ENCODE results near the gene S100B. TPM values are rescaled to one million over a fixed set of nuclear protein-coding genes. Genes with fewer than 3 reads are reported as not detected.

The S100B gene
- total and polyA plus RNA-seq, 4 donors = 0.79 to 1.4 (median 1.1) TPM

DNA sequence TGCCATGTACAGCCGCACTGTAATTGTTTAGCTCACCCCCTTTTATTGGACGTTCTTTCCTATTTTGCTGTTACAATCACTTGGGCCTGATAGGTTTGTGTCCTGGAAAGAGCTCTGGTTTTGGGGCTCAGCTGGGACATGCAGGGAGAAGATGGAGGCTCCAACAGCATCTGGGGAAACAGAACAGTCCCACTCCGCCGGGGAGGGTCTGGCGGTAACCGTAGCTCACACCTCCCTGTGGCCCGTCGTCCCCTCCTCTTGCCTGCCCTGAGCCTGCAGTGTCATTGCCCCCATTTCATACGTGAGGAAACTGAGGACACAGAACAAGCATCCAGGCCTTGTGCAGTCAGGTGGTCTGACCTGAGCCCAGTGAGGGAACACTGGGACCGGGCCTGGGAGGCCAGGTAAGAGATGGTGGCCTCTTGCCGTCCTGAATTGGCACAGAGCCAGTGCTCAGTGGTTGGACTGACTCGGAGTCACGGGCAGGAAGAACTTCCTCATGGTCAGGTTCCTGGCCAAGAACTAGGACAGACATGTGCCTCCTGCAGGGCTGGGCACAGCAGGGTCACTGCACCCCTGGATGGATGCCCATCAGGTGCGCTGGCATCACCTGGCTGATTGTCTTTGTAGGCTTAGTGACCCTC is 41.8 kb downstream of the S100B start:
- H3K9ac ChIP-seq (ENCODE audit: low read depth in 1 of 2, low read length in 2 of 2) = no peak overlapping the region
- TF ChIP-seq YY1 (IDR thresholded peaks at IDR 0.05) = no peak
- TF ChIP-seq, protein P1, sequence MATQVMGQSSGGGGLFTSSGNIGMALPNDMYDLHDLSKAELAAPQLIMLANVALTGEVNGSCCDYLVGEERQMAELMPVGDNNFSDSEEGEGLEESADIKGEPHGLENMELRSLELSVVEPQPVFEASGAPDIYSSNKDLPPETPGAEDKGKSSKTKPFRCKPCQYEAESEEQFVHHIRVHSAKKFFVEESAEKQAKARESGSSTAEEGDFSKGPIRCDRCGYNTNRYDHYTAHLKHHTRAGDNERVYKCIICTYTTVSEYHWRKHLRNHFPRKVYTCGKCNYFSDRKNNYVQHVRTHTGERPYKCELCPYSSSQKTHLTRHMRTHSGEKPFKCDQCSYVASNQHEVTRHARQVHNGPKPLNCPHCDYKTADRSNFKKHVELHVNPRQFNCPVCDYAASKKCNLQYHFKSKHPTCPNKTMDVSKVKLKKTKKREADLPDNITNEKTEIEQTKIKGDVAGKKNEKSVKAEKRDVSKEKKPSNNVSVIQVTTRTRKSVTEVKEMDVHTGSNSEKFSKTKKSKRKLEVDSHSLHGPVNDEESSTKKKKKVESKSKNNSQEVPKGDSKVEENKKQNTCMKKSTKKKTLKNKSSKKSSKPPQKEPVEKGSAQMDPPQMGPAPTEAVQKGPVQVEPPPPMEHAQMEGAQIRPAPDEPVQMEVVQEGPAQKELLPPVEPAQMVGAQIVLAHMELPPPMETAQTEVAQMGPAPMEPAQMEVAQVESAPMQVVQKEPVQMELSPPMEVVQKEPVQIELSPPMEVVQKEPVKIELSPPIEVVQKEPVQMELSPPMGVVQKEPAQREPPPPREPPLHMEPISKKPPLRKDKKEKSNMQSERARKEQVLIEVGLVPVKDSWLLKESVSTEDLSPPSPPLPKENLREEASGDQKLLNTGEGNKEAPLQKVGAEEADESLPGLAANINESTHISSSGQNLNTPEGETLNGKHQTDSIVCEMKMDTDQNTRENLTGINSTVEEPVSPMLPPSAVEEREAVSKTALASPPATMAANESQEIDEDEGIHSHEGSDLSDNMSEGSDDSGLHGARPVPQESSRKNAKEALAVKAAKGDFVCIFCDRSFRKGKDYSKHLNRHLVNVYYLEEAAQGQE (IDR thresholded peaks at IDR 0.05) = no peak
- no peak overlapping the region for H3K27ac ChIP-seq (ENCODE audit: low read depth in 1 of 2, low read length in 2 of 2)
- no peak for DNase-seq (ENCODE audit: low spot score)
- peaks cover 4 to 72% (median 28%) of the 10 kb centered on the region in 4 donors for H3K36me3 ChIP-seq (ENCODE audit: control insufficient read depth in 4 of 4, insufficient read depth in 3 of 4, low read depth in 1 of 4, low read length in 3 of 4)
- no peak overlapping the region for H3K4me3 ChIP-seq (ENCODE audit: low read depth in 1 of 3, low read length in 3 of 3)
- no peaks in the 10 kb centered on the region for H3K4me1 ChIP-seq (ENCODE audit: control insufficient read depth in 4 of 4, insufficient read depth in 4 of 4, low read length in 3 of 4)
- no peaks in the 10 kb centered on the region for H3K27me3 ChIP-seq (ENCODE audit: control insufficient read depth in 4 of 4, insufficient read depth in 4 of 4, low read length in 3 of 4)
- 90% methylated on average over 14 of the region's 14 CpGs for WGBS
- no peaks in the 10 kb centered on the region for H3K9me3 ChIP-seq (ENCODE audit: control insufficient read depth in 4 of 4, low read length in 3 of 4)

- H3K36me3 ChIP-seq (ENCODE audit: control insufficient read depth in 4 of 4, insufficient read depth in 3 of 4, low read depth in 1 of 4, low read length in 3 of 4) = peaks cover 4 to 71% (median 29%) of the 10 kb centered on the region in 4 donors
- TF ChIP-seq, protein P2, sequence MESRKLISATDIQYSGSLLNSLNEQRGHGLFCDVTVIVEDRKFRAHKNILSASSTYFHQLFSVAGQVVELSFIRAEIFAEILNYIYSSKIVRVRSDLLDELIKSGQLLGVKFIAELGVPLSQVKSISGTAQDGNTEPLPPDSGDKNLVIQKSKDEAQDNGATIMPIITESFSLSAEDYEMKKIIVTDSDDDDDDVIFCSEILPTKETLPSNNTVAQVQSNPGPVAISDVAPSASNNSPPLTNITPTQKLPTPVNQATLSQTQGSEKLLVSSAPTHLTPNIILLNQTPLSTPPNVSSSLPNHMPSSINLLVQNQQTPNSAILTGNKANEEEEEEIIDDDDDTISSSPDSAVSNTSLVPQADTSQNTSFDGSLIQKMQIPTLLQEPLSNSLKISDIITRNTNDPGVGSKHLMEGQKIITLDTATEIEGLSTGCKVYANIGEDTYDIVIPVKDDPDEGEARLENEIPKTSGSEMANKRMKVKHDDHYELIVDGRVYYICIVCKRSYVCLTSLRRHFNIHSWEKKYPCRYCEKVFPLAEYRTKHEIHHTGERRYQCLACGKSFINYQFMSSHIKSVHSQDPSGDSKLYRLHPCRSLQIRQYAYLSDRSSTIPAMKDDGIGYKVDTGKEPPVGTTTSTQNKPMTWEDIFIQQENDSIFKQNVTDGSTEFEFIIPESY (IDR thresholded peaks at IDR 0.05) = no peak
- TF ChIP-seq HNF4A (conservative IDR thresholded peaks at IDR 0.05) = no peak
- H3K27ac ChIP-seq (ENCODE audit: low read depth in 1 of 2, low read length in 2 of 2) = no peak overlapping the region
- no peaks in the 10 kb centered on the region for H3K27me3 ChIP-seq (ENCODE audit: control insufficient read depth in 4 of 4, insufficient read depth in 4 of 4, low read length in 3 of 4)
- H3K4me1 ChIP-seq (ENCODE audit: control insufficient read depth in 4 of 4, insufficient read depth in 4 of 4, low read length in 3 of 4) = no peaks in the 10 kb centered on the region
- 84% methylated on average over 10 of the region's 10 CpGs for WGBS
- DNase-seq (ENCODE audit: low spot score) = no peak
- H3K9ac ChIP-seq (ENCODE audit: low read depth in 1 of 2, low read length in 2 of 2) = no peak overlapping the region
- H3K4me3 ChIP-seq (ENCODE audit: low read depth in 1 of 3, low read length in 3 of 3) = no peak overlapping the region
- H3K9me3 ChIP-seq (ENCODE audit: control insufficient read depth in 4 of 4, low read length in 3 of 4) = no peaks in the 10 kb centered on the region
These were observed 42.4 kb downstream of the S100B start for GRCh38 chr21:46562472-46562871.

DNA sequence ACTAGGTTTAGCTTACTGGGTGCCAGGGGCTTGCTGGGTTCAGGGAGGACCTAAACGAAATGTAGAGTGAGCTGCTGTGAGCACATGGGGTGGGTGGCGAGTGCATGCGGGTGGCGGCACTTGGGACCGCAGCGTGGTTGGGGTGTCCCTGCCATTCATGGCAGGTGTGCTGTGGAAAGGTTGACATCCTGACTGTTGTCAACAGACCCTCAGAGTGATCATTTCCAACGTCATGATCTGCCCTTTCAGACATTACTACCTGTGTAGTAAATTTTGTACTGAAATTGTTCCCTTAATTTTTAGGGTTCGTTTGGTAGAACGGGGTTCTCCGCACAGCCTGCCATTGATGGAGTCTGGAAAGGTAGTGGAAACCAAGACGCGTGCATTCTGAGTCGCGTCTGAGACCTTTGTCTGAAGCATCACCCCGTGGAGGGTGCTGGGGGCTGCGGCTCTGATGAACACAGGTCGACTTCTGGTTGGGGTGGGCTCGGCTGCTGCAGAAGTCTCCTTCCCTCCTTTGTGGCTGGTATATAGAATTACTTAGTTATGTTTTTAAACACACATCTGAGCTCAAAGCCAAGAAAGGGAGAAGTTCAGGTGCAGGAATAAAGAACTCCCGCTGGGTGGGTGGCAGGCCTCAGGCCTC is 43.3 kb downstream of the S100B start:
- DNase-seq (ENCODE audit: low spot score) = no peak
- H3K27ac ChIP-seq (ENCODE audit: low read depth in 1 of 2, low read length in 2 of 2) = no peak overlapping the region
- H3K27me3 ChIP-seq (ENCODE audit: control insufficient read depth in 4 of 4, insufficient read depth in 4 of 4, low read length in 3 of 4) = no peaks in the 10 kb centered on the region
- H3K36me3 ChIP-seq (ENCODE audit: control insufficient read depth in 4 of 4, insufficient read depth in 3 of 4, low read depth in 1 of 4, low read length in 3 of 4) = peaks cover 2 to 70% (median 27%) of the 10 kb centered on the region in 4 donors
- no peak overlapping the region for H3K9ac ChIP-seq (ENCODE audit: low read depth in 1 of 2, low read length in 2 of 2)
- H3K4me1 ChIP-seq (ENCODE audit: control insufficient read depth in 4 of 4, insufficient read depth in 4 of 4, low read length in 3 of 4) = no peaks in the 10 kb centered on the region
- H3K4me3 ChIP-seq (ENCODE audit: low read depth in 1 of 3, low read length in 3 of 3) = no peak overlapping the region
- H3K9me3 ChIP-seq (ENCODE audit: control insufficient read depth in 4 of 4, low read length in 3 of 4) = no peaks in the 10 kb centered on the region
- TF ChIP-seq FOXA1 (IDR thresholded peaks at IDR 0.05) (no peak), SP1 (IDR thresholded peaks at IDR 0.05) (no peak), RAD21 (IDR thresholded peaks at IDR 0.05) (no peak), HNF4G (IDR thresholded peaks at IDR 0.05) (no peak), MAX (IDR thresholded peaks at IDR 0.05) (no peak), ATF3 (IDR thresholded peaks at IDR 0.05) (no peak), GABPA (IDR thresholded peaks at IDR 0.05 in 1 of 2, conservative IDR thresholded peaks at IDR 0.05 in 1 of 2) (no peak), TAF1 (conservative IDR thresholded peaks at IDR 0.05) (no peak)
- TF ChIP-seq, protein P3, sequence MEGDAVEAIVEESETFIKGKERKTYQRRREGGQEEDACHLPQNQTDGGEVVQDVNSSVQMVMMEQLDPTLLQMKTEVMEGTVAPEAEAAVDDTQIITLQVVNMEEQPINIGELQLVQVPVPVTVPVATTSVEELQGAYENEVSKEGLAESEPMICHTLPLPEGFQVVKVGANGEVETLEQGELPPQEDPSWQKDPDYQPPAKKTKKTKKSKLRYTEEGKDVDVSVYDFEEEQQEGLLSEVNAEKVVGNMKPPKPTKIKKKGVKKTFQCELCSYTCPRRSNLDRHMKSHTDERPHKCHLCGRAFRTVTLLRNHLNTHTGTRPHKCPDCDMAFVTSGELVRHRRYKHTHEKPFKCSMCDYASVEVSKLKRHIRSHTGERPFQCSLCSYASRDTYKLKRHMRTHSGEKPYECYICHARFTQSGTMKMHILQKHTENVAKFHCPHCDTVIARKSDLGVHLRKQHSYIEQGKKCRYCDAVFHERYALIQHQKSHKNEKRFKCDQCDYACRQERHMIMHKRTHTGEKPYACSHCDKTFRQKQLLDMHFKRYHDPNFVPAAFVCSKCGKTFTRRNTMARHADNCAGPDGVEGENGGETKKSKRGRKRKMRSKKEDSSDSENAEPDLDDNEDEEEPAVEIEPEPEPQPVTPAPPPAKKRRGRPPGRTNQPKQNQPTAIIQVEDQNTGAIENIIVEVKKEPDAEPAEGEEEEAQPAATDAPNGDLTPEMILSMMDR (IDR thresholded peaks at IDR 0.05; ENCODE audit: low read depth, low read length, missing input control) = no peak
- TF ChIP-seq, protein P1 (IDR thresholded peaks at IDR 0.05) = no peak
- WGBS = 96% methylated on average over 19 of the region's 19 CpGs
